Astrocyte (in vitro differentiated cells and primary cell): ENCODE measurements around the gene MORN1. TPM values are rescaled to one million over a fixed set of nuclear protein-coding genes. Genes with fewer than 3 reads are reported as not detected.

Experiments used
- DNase-seq: peaks from one replicate; pipeline ENCODE4 v3.0.0-alpha.2; 2010; ENCODE audit warnings: low read depth
- FAIRE-seq: peaks from 2 replicates; lab custom pipeline; 2011; peaks lifted over from hg19 to GRCh38; lab: Jason Lieb, UNC
- H2AFZ ChIP-seq: 2 replicates; pipeline ENCODE4 v1.6.0; 2012; ENCODE audit warnings: low read depth, low read length, inconsistent platforms
- H3K27ac ChIP-seq: 2 replicates; pipeline ENCODE4 v1.5.1; 2011; ENCODE audit warnings: low read depth, low read length, inconsistent platforms
- H3K27me3 ChIP-seq: 2 replicates; pipeline ENCODE4 v1.6.0; 2011; ENCODE audit warnings: low read length, inconsistent platforms; ENCODE audit not compliant: insufficient read depth
- H3K36me3 ChIP-seq: 2 replicates; pipeline ENCODE4 v1.5.1; 2011; ENCODE audit warnings: low read length, inconsistent platforms; ENCODE audit not compliant: insufficient read depth
- H3K4me1 ChIP-seq: 2 replicates; pipeline ENCODE4 v1.5.1; 2011; ENCODE audit warnings: low read length, inconsistent platforms; ENCODE audit not compliant: insufficient read depth
- H3K4me2 ChIP-seq: 2 replicates; pipeline ENCODE4 v1.6.0; 2012; ENCODE audit warnings: low read length, inconsistent platforms
- H3K4me3 ChIP-seq: 2 replicates; pipeline ENCODE4 v1.5.1; 2011; ENCODE audit warnings: low read depth, mild to moderate bottlenecking, low read length, inconsistent platforms; ENCODE audit not compliant: insufficient read depth
- H3K79me2 ChIP-seq: 2 replicates; pipeline ENCODE4 v1.6.0; 2012; ENCODE audit warnings: mild to moderate bottlenecking, low read length, inconsistent platforms; ENCODE audit not compliant: insufficient read depth
- H3K9ac ChIP-seq: 2 replicates; pipeline ENCODE4 v1.6.0; 2012; ENCODE audit warnings: mild to moderate bottlenecking, low read length, inconsistent platforms
- H3K9me3 ChIP-seq: 2 replicates; pipeline ENCODE4 v1.5.1; 2012; ENCODE audit warnings: low read depth, mild to moderate bottlenecking, low read length, inconsistent platforms; ENCODE audit not compliant: insufficient read depth
- H4K20me1 ChIP-seq: 2 replicates; pipeline ENCODE4 v1.6.0; 2012; ENCODE audit warnings: low read length, inconsistent platforms; ENCODE audit not compliant: insufficient read depth
- H3K27ac Mint-ChIP-seq: one replicate; pipeline ENCODE4 v1.8.0; 2021; ENCODE audit warnings: mild to moderate bottlenecking, mixed read lengths; ENCODE audit not compliant: unreplicated experiment
- H3K27me3 Mint-ChIP-seq: one replicate; pipeline ENCODE4 v1.8.0; 2021; ENCODE audit warnings: low read depth, mixed read lengths; ENCODE audit not compliant: unreplicated experiment
- H3K36me3 Mint-ChIP-seq: one replicate; pipeline ENCODE4 v1.8.0; 2021; ENCODE audit warnings: low read depth, mixed read lengths; ENCODE audit not compliant: unreplicated experiment
- H3K4me1 Mint-ChIP-seq: one replicate; pipeline ENCODE4 v1.8.0; 2021; ENCODE audit warnings: low read depth, mixed read lengths; ENCODE audit not compliant: unreplicated experiment
- H3K4me3 Mint-ChIP-seq: one replicate; pipeline ENCODE4 v1.8.0; 2021; ENCODE audit warnings: mild to moderate bottlenecking, moderate library complexity, mixed read lengths; ENCODE audit not compliant: unreplicated experiment
- H3K9me3 Mint-ChIP-seq: one replicate; pipeline ENCODE4 v1.8.0; 2021; ENCODE audit warnings: mild to moderate bottlenecking, mixed read lengths; ENCODE audit not compliant: unreplicated experiment
- EZH2 ChIP-seq: IDR thresholded peaks from 2 replicates; pipeline ENCODE4 v1.6.1; 2012; ENCODE audit warnings: mild to moderate bottlenecking, low read length, inconsistent platforms; ENCODE audit not compliant: insufficient read depth
- total RNA-seq: library from RNA; stranded (reverse); gene quantifications from 2 replicates; pipeline ENCODE4 v1.2.1, GENCODE V29; 2021
- TF ChIP-seq, protein P1 (sequence below): IDR thresholded peaks from 2 replicates; pipeline ENCODE4 v1.5.1; 2011; ENCODE audit warnings: low read depth, mild to moderate bottlenecking, inconsistent platforms, low read length, moderate library complexity; ENCODE audit not compliant: insufficient read depth

Gene MORN1
- total RNA-seq, 1 donor from 2014 or later = 9.2 TPM

DNA sequence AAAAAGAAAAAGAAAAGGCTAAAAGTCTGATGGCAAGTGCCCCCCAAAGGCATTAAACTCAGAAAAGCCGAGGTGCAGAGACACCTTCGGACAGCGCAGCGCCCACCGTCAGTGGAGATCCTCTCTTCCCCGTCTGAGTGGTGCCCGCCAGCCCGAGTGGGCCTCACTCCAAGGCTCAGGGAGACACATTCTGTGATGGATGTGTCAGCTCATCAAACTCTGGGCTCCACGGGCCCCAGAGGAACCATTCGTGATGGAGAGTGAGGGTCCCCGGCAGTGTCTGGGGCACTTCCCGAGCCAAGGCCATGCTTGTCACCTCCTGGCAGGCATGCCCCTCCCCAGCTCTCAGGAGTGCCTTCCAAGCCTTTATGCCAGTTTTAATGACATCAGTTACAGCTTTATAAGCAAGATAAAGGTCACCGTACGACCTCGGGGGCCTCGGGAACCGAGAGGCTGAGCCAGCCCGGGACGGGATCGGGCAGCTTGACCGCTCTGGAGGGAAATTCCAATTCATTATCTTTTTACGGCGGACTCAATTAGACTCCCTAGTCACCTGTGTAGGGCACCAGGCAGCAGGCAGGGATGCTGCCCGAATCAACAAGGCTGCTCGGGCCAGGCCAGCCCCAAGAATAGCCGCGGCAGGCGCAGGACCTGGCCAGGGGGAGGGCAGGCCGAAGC, 49.5 kb downstream of the MORN1 start:
- H3K27me3 Mint-ChIP-seq = peaks cover 20% of the 10 kb centered on the region
- no peaks in the 10 kb centered on the region for H3K4me1 Mint-ChIP-seq
- H3K4me2 ChIP-seq = no peak overlapping the region
- no peaks in the 10 kb centered on the region for H3K4me1 ChIP-seq
- no peaks in the 10 kb centered on the region for H3K9me3 ChIP-seq
- H3K36me3 Mint-ChIP-seq = peaks cover 2% of the 10 kb centered on the region
- DNase-seq (no peak), FAIRE-seq (no peak)
- TF ChIP-seq EZH2 = no peak
- TF ChIP-seq, protein P1, sequence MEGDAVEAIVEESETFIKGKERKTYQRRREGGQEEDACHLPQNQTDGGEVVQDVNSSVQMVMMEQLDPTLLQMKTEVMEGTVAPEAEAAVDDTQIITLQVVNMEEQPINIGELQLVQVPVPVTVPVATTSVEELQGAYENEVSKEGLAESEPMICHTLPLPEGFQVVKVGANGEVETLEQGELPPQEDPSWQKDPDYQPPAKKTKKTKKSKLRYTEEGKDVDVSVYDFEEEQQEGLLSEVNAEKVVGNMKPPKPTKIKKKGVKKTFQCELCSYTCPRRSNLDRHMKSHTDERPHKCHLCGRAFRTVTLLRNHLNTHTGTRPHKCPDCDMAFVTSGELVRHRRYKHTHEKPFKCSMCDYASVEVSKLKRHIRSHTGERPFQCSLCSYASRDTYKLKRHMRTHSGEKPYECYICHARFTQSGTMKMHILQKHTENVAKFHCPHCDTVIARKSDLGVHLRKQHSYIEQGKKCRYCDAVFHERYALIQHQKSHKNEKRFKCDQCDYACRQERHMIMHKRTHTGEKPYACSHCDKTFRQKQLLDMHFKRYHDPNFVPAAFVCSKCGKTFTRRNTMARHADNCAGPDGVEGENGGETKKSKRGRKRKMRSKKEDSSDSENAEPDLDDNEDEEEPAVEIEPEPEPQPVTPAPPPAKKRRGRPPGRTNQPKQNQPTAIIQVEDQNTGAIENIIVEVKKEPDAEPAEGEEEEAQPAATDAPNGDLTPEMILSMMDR = no peak
- no peak overlapping the region for H3K27ac Mint-ChIP-seq
- H3K4me3 Mint-ChIP-seq = no peak overlapping the region
- H3K27me3 ChIP-seq = no peaks in the 10 kb centered on the region
- H3K9ac ChIP-seq = no peak overlapping the region
- H4K20me1 ChIP-seq = no peaks in the 10 kb centered on the region
- H3K36me3 ChIP-seq = no peaks in the 10 kb centered on the region
- no peaks in the 10 kb centered on the region for H3K9me3 Mint-ChIP-seq
- no peak overlapping the region for H3K4me3 ChIP-seq
- no peaks in the 10 kb centered on the region for H3K79me2 ChIP-seq
- no peak overlapping the region for H3K27ac ChIP-seq
- no peak overlapping the region for H2AFZ ChIP-seq

DNA sequence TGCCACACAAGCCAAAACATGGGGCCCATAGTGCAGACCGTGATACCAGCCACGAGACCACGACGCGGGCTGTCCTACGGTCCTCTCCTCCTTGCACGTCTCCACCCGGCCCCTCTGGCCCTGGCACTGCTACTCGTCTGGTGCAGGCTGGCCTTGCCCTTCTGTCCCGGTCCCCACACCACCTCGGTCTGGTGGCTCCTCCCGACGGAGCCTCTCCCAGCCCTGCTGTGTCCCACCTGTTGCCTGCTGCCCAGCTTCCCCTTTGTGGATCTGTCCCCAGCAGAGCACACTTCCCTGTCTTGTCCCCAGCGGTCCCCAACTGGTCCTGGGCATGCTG, 50.5 kb downstream of the MORN1 start:
- Histone ChIP-seq H4K20me1 (no peaks in the 10 kb centered on the region), H3K9me3 (no peaks in the 10 kb centered on the region), H3K4me3 (no peak overlapping the region), H3K36me3 (no peaks in the 10 kb centered on the region), H3K27me3 (no peaks in the 10 kb centered on the region), H3K79me2 (no peaks in the 10 kb centered on the region), H3K4me2 (no peak overlapping the region), H2AFZ (no peak overlapping the region), H3K27ac (no peak overlapping the region), H3K4me1 (no peaks in the 10 kb centered on the region), H3K9ac (no peak overlapping the region)
- no peaks in the 10 kb centered on the region for H3K9me3 Mint-ChIP-seq
- peaks cover 22% of the 10 kb centered on the region for H3K27me3 Mint-ChIP-seq
- DNase-seq (no peak), FAIRE-seq (no peak)
- H3K36me3 Mint-ChIP-seq = peaks cover 2% of the 10 kb centered on the region
- H3K4me3 Mint-ChIP-seq = no peak overlapping the region
- TF ChIP-seq, protein P1 = no peak
- no peak for TF ChIP-seq EZH2
- H3K27ac Mint-ChIP-seq = no peak overlapping the region
- no peaks in the 10 kb centered on the region for H3K4me1 Mint-ChIP-seq

DNA sequence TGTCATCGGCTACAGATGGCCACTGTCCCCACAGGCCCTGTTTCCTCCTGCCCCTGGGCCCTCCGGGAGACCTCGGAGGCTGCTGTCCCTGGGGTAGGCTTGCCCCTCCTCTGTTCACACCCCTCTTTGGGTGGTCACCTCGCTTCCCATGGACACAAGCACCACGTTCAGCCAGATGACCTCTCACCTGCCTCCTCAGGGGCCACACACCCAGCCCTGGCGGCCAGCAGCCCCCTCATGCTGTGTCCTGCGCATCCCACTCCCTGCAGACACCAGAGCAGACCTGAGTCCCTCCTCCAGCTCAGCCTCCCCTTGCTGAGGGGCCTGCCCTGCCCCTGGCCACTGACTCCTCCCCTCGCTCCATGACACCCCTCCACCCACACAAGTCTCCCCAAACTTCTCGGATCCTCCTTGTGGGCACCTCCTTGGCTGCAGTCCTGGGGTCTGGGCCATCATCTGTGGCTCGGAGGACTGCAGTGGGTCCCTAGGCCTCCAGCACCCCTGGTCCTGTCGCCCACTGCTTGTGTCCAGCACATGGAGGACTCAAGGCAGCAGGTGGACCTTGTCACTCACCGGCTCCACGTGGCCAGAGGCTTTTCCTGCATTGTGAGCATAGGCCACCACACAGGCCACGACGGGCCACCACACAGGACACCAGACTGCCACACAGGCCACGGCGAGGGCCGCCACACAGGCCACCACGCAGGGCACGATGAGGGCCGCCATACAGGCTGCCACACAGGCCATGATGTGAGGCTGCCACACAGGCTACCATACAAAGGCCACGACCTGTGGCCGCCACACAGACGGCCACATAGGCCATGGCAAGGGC, 51.1 kb downstream of the MORN1 start:
- H3K36me3 Mint-ChIP-seq = peaks cover 2% of the 10 kb centered on the region
- no peak for FAIRE-seq
- no peak overlapping the region for H3K9ac ChIP-seq

More for the DNA sequence above, 51.1 kb downstream of the MORN1 start:
- no peaks in the 10 kb centered on the region for H4K20me1 ChIP-seq
- no peak overlapping the region for H3K4me3 ChIP-seq
- no peak overlapping the region for H3K4me2 ChIP-seq
- H3K4me1 ChIP-seq = no peaks in the 10 kb centered on the region
- no peak overlapping the region for H3K4me3 Mint-ChIP-seq
- DNase-seq = no peak
- TF ChIP-seq EZH2 = no peak
- TF ChIP-seq, protein P1 = no peak
- no peaks in the 10 kb centered on the region for H3K36me3 ChIP-seq
- H3K27ac ChIP-seq = no peak overlapping the region
- H3K79me2 ChIP-seq = no peaks in the 10 kb centered on the region
- no peaks in the 10 kb centered on the region for H3K4me1 Mint-ChIP-seq
- no peaks in the 10 kb centered on the region for H3K9me3 Mint-ChIP-seq
- no peaks in the 10 kb centered on the region for H3K9me3 ChIP-seq
- H3K27me3 ChIP-seq = no peaks in the 10 kb centered on the region
- H3K27me3 Mint-ChIP-seq = peaks cover 18% of the 10 kb centered on the region
- no peak overlapping the region for H3K27ac Mint-ChIP-seq
- H2AFZ ChIP-seq = no peak overlapping the region
